ENCODE data around the gene NDUFB3.

- TF ChIP-seq, protein P1, sequence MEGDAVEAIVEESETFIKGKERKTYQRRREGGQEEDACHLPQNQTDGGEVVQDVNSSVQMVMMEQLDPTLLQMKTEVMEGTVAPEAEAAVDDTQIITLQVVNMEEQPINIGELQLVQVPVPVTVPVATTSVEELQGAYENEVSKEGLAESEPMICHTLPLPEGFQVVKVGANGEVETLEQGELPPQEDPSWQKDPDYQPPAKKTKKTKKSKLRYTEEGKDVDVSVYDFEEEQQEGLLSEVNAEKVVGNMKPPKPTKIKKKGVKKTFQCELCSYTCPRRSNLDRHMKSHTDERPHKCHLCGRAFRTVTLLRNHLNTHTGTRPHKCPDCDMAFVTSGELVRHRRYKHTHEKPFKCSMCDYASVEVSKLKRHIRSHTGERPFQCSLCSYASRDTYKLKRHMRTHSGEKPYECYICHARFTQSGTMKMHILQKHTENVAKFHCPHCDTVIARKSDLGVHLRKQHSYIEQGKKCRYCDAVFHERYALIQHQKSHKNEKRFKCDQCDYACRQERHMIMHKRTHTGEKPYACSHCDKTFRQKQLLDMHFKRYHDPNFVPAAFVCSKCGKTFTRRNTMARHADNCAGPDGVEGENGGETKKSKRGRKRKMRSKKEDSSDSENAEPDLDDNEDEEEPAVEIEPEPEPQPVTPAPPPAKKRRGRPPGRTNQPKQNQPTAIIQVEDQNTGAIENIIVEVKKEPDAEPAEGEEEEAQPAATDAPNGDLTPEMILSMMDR (IDR thresholded peaks at IDR 0.05), result peak in 5 of 6 experiments; percentile 37 to 74 (median 54)
- peak in 3 of 4 donors; percentile 52 to 73 (median 58) for TF ChIP-seq POLR2A (IDR thresholded peaks at IDR 0.05)
These were observed 45.3 kb downstream of the NDUFB3 start for GRCh38 chr2:201116959-201117734.
